ENCODE results near the gene TPSD1.
"Not testable (repeated sequence)": the region's sequence is repeated elsewhere in the genome, so short reads cannot be mapped to it uniquely, and the experiment has no call there.

Gene TPSD1

GRCh38 chr16:1241081-1241480 is 14.8 kb upstream of the TPSD1 start:
- not testable (repeated sequence) for H3K4me3 ChIP-seq (ENCODE audit: low read depth, low read length)

GRCh38 chr16:1243363-1243762 is 12.5 kb upstream of the TPSD1 start:
- not testable (repeated sequence) for H3K4me3 ChIP-seq (ENCODE audit: low read depth, low read length)

DNA sequence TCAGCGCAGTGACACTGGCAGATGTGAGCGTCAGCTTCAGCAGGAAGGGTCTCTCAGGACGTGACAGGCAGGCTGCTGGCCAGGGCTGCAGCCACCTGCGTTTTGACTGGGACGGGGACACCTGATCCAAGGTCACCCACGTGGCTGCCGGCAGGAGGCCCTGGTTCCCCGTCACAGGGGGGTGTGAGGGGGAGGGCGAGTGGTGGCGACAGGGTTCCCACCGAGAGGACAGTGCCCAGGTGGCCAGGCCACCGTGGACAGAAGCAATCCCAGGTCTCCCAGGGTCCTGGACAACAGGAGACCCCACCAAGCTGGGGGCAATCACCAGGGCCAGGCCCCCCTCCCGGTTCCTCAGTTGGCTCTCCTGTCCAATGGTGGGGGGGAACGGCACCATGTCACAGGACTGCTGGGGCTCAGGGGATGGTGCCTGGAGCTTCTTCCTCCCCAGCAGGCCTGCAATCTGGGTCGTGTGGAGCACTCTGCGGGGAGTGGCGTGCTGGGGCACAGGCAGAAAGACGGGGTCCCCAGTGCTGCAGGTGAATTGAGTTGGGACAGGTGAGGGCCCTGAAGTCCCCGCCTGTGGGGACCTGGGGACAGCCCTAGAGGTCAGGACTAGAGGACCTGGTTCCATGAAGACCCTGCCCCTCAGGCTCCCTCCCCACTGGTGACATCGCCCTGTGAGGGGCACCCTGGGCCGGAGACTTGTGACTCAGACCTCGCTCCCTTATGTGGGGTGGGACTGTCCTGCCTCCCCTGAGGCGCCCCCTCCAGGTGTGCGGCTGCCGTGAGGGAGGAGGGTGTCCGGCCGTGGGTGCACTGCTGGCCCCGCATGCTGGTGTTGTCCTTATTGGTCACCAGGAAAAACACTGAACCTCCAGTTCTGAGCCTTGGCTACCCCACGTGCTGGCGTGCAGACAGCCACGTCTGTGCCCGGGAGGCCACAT is 11.7 kb upstream of the TPSD1 start:
- H3K4me3 ChIP-seq (ENCODE audit: low read depth, low read length) = not testable (repeated sequence)

DNA sequence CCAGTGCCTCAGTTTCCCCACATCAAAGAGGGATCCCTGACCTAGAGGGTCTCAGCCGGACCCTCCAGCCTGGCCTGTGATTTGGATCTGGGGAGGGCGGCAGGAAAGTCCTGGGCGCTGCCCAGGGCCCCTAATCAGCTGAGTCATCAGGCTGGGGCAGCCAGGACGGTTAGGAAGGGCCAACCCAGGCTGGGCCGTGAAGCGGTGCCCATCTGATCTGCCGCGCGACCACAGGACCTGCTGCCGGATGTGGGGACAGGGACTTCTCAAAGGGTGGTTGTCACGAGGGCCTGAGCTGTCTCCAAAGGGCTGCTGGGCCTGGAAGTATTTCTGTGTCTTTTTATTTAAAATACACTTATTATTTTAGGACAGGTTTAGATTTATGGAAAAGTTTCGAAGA is 11.0 kb upstream of the TPSD1 start:
- no peak overlapping the region for H3K4me3 ChIP-seq (ENCODE audit: low read depth, low read length)

DNA sequence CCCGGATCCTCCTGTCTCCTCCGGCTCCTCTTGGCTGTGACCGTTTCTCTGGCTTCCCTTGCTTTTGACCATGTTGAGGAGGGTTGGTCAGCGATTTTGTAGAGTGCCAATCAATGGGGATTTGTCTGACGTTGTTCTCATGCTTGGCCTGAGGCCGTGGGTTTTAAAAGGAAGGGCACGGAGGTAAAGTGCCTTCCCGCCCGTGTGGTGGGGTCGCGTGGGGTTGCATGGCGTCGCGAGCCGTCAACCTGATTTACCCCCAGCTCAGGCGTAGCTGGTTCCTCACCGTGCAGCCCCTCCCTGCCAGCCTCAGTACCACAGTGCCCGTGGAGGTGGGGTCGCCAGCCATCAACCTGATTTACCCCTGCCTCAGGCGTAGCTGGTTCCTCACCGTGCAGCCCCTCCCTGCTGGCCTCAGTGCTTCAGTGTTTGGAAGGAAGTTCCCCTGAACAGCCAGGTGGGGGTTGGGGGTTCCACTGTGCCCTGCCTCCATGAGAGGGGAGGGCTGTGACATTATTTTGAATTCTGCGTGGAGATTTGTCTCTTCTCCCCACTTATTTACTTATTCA is 10.3 kb upstream of the TPSD1 start:
- H3K4me3 ChIP-seq (ENCODE audit: low read depth, low read length) = no peak overlapping the region

GRCh38 chr16:1247903-1248537 is 7.8 kb upstream of the TPSD1 start:
- not testable (repeated sequence) for H3K4me3 ChIP-seq (ENCODE audit: low read depth, low read length)

DNA sequence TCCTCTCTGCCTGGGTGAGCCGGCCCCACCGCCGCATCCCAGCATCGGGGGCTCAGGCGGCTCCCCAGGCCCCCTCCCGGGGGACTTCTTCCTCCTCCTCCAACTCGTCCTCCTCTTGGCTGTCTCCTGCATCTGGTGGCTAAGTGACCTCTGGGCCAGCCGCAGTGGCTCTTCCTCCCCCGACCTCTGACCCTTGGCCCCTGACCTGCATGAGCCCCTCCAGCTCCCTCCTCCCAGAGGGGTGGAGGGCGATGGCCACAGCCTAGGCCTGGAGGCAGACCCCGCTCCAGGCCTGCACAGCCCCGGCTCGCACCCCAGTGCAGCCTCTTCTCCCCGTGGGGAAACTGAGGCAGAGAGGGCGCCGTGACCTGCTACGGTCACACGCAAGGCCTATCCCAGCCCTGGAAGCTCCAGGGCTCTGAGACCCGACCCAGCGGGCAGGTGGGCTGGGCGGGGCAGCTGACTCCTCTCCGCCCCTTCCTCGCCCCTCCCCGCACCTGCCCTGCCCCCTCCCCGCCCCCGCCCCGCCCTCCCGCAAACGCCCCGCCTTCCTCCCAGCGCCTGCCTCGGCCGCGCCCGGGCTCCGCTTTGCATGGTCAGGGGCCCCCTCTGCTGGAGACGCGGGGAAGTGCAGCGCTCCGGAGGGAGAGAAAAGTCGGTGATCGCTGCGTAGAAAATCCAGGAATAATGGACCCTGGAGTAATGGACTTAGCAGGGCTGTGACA is 6.7 kb upstream of the TPSD1 start:
- H3K4me3 ChIP-seq (ENCODE audit: low read depth, low read length) = not testable (repeated sequence)

DNA sequence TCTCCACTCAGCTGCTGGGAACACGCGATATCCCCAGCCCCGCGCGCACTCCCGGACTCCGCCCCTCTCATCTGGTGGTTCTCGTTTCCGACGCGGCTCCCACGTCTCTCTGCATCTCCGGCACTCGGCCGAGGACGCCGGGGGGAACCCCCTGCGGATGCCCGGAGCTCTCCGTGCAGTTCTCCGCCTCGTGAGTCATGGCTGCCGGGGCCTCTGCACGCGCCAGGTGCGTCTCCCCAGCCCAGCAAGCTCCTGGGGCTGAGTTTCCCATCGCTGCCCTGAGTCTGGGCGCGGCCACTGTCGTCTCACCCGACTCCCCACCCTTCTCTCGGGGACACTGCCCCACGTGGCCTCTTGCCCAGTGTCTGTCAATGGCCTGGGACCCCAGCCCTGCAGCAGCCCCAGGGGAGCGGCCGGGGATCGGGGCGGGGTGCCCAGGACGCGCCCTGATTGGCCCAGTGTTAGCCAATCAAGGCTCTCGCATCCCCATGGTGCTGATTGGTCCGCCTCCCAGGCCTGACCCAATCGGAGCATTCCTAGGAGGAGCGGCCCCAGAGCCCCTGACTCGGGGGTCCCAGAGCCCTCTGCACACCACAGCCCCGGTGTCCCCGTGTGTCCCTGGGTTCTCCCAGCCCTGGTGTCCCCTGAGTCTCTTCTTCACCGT is 2.0 kb upstream of the TPSD1 start:
- H3K4me3 ChIP-seq (ENCODE audit: low read depth, low read length) = not testable (repeated sequence)

- not testable (repeated sequence) for H3K4me3 ChIP-seq (ENCODE audit: low read depth, low read length)
Measured at GRCh38 chr16:1254821-1255220, 1.0 kb upstream of the TPSD1 start.

- H3K4me3 ChIP-seq (ENCODE audit: low read depth, low read length) = not testable (repeated sequence)
Measured at GRCh38 chr16:1256296-1256873, 516 bp downstream of the TPSD1 start.

DNA sequence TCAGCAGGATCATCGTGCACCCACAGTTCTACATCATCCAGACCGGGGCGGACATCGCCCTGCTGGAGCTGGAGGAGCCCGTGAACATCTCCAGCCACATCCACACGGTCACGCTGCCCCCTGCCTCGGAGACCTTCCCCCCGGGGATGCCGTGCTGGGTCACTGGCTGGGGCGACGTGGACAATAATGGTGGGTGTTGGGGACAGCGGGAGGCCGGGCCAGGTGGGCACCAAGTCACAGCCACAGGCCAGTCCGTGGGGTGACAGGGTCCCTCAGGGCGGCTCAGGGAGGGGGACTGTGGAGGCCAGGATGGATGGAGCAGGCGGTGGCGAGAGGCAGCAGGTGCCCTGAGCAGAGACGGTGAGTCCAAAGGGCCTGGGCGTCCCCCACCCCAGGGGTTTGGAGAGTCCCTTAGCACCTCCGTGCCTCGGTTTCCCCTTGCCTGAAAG is 1.0 kb downstream of the TPSD1 start:
- no peak overlapping the region for H3K4me3 ChIP-seq (ENCODE audit: low read depth, low read length)

DNA sequence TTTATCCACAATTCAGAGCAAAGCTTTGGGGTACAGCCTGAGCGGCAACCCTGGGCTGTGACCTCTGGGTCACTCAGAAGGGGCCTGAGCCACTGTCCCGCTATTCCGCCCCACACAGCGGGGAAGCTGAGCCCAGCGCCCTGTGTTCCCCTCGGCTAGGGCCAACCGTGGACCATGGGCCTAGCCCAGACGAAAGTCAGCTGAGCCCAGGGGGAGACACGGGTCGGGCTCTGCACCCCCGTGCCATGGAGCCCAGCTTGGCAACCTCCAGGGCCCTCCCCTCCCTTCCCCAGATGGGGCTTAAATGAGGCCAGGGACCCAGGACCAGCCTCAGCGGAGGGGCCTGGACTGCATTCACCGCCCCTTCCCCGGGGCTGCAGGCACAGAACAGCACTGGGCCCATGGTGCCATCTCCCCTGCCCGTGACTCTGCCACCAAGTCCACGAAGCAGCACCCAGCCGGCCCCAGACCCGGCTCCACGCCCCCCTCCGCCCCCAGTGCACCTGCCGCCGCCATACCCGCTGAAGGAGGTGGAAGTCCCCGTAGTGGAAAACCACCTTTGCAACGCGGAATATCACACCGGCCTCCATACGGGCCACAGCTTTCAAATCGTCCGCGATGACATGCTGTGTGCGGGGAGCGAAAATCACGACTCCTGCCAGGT is 1.8 kb downstream of the TPSD1 start:
- no peak overlapping the region for H3K4me3 ChIP-seq (ENCODE audit: low read depth, low read length)

DNA sequence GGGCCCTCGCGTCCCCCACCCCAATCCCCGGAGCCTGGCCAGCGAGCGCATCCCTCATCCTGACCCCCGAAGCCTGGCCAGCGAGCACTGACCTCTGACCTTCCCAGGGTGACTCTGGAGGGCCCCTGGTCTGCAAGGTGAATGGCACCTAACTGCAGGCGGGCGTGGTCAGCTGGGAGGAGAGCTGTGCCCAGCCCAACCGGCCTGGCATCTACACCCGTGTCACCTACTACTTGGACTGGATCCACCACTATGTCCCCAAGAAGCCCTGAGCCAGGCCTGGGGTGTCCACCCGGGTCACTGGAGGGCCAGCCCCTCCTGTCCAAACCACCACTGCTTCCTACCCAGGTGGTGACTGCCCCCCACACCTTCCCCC is 2.3 kb downstream of the TPSD1 start:
- no peak overlapping the region for H3K4me3 ChIP-seq (ENCODE audit: low read depth, low read length)

DNA sequence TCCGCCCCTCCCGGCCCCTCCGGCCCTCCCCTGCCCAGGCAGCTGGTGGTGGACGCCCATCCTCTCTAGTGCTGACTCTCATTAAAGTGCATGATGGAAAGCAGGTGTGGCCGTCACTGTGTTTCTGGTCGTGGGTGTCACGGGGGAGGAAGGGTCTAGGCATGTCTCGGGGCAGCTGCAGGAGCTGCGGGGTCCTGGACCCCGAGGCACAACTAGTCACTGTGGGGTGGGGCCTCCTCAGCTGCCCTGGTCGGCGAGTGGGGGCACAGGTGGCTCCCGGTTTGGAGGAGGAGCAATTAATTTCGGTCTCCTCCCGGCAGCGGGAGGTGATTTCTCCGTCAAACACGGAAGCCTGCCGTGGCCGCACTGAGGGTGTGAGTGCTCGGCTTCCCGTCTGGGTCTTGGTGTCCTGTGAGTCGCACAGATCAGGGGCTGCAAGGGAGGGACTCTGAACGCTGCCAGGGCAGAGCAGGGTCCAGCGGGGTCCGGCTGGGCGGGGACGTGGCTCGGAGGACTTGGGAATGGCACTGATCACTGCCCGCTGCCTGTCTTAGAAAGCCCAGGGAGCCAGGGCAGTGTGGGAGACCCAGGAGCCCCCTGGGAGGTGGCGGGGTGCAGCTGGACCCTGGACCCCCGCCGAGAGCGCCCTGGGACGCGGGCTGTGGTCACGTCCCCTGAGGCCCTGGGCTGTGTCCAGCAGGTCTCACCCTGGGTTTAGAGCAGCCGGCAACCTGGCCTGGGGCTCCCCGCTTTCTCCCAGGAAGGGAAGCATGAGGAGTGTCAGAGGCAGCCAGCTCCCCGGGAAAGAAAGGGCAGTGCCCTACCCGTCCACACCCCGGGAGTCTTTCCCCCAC is 3.3 kb downstream of the TPSD1 start:
- no peak overlapping the region for H3K4me3 ChIP-seq (ENCODE audit: low read depth, low read length)

GRCh38 chr16:1259760-1260068 is 3.8 kb downstream of the TPSD1 start:
- no peak overlapping the region for H3K4me3 ChIP-seq (ENCODE audit: low read depth, low read length)

GRCh38 chr16:1260101-1260680 is 4.3 kb downstream of the TPSD1 start:
- H3K4me3 ChIP-seq (ENCODE audit: low read depth, low read length) = no peak overlapping the region

GRCh38 chr16:1261131-1261892 is 5.4 kb downstream of the TPSD1 start:
- H3K4me3 ChIP-seq (ENCODE audit: low read depth, low read length) = no peak overlapping the region

- no peak overlapping the region for H3K4me3 ChIP-seq (ENCODE audit: low read depth, low read length)
Measured at GRCh38 chr16:1262210-1262845, 6.5 kb downstream of the TPSD1 start.
